ENCODE measurements around the gene BSN.

The BSN gene

GRCh38 chr3:49553692-49554632 lies at the start of gene BSN:
Gene BSN, plus strand, starts transcription at chr3:49554477. Its CDS starts 126 bp downstream, at chr3:49554603.
- peak; percentile 86 for DNase-seq (ENCODE audit: low spot score)

- no peak for DNase-seq (ENCODE audit: low spot score)
Measured at GRCh38 chr3:49506906-49507305, 47.4 kb upstream of the BSN start.

GRCh38 chr3:49509028-49509561 lies 45.2 kb upstream of the BSN start:
- DNase-seq (ENCODE audit: low spot score): no peak

- DNase-seq (ENCODE audit: low spot score): no peak
Measured at GRCh38 chr3:49511639-49512038, 42.6 kb upstream of the BSN start.

GRCh38 chr3:49512781-49513355 lies 41.4 kb upstream of the BSN start:
- no peak for DNase-seq (ENCODE audit: low spot score)

- DNase-seq (ENCODE audit: low spot score): no peak
Measured at GRCh38 chr3:49513494-49514124, 40.7 kb upstream of the BSN start.

- no peak for DNase-seq (ENCODE audit: low spot score)
Measured at GRCh38 chr3:49518016-49518415, 36.3 kb upstream of the BSN start.

- no peak for DNase-seq (ENCODE audit: low spot score)
Measured at GRCh38 chr3:49518441-49518840, 35.8 kb upstream of the BSN start.

GRCh38 chr3:49519296-49519695 lies 35.0 kb upstream of the BSN start:
- DNase-seq (ENCODE audit: low spot score): no peak

- no peak for DNase-seq (ENCODE audit: low spot score)
Measured at GRCh38 chr3:49519916-49520385, 34.3 kb upstream of the BSN start.

- no peak for DNase-seq (ENCODE audit: low spot score)
Measured at GRCh38 chr3:49523756-49524747, 30.2 kb upstream of the BSN start.

GRCh38 chr3:49529567-49529966 lies 24.7 kb upstream of the BSN start:
- no peak for DNase-seq (ENCODE audit: low spot score)

GRCh38 chr3:49530231-49530630 lies 24.0 kb upstream of the BSN start:
- DNase-seq (ENCODE audit: low spot score): no peak

- no peak for DNase-seq (ENCODE audit: low spot score)
Measured at GRCh38 chr3:49530701-49531100, 23.6 kb upstream of the BSN start.

GRCh38 chr3:49531218-49531617 lies 23.1 kb upstream of the BSN start:
- no peak for DNase-seq (ENCODE audit: low spot score)

- DNase-seq (ENCODE audit: low spot score): no peak
Measured at GRCh38 chr3:49531715-49532114, 22.6 kb upstream of the BSN start.

- no peak for DNase-seq (ENCODE audit: low spot score)
Measured at GRCh38 chr3:49533031-49533430, 21.2 kb upstream of the BSN start.

GRCh38 chr3:49533786-49534519 lies 20.3 kb upstream of the BSN start:
- DNase-seq (ENCODE audit: low spot score): no peak

- no peak for DNase-seq (ENCODE audit: low spot score)
Measured at GRCh38 chr3:49534581-49535441, 19.5 kb upstream of the BSN start.
